Measurements from ENCODE around the gene MYRFL.

- no peak for TF ChIP-seq GATA2 (IDR thresholded peaks at IDR 0.05; ENCODE audit: low read depth, low read length)
- no peak for TF ChIP-seq GATA3 (IDR thresholded peaks at IDR 0.05; ENCODE audit: low read depth, low read length)
Observed at GRCh38 chr12:69873429-69873828, 48.4 kb downstream of the MYRFL start.

Measured in SH-SY5Y (cell line).